ENCODE results near the gene ZIC1.

ZIC1 gene

DNA sequence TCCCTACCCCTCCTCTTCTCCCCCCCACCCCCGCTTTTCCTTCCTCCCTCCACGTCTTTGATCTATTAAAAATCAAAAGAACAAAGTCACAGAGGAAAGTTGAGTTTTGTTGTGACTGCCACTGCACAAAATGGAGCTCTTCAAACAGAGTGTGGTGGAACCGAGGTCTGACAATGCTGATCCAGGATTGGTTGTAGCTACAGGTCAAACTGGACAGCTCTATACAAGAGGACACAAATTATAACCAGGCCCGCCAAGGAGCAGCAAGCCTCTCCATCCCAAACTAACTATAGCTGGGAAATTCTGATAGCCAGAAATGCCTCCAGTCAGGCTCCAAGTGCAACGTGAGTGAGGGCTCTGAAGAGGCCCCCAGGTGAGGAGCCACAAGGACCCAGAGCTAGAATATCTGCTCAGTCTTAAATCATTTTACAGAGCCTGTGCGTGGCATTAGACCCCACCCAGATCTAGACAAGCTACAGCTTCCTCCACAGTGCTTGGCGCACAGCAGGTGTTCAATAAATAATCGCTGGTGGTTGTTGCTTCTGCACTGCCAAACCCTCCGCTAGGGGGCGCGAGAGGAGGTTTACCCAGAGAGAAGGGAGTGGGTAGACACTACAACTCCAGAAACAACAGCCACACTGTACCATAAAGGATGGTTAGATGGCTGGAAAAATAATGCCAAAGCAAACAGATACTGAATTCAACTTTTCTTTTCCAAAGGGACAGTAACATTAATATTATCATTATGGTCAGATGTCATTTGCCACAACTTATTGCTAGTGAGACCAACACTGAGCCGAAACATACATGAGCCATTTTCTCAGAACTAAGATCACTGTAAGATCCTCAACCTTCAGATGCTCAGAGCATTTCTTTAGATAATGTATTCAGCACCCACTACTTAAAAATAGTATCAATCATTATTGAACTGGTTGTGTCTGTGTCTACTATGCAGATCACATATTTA lies 47.4 kb upstream of the ZIC1 start:
- Histone ChIP-seq H4K20me1 (ENCODE audit: insufficient read depth, low read length) (no peaks in the 10 kb centered on the region), H3K79me2 (ENCODE audit: low read length) (no peaks in the 10 kb centered on the region), H3K4me2 (ENCODE audit: low read length) (peak overlapping the region; percentile 85), H2AFZ (ENCODE audit: low read depth, low read length) (peak overlapping the region; percentile 86), H3K4me1 (ENCODE audit: low read length) (peaks cover 5% of the 10 kb centered on the region), H3K27me3 (ENCODE audit: low read depth, low read length) (no peaks in the 10 kb centered on the region), H3K9ac (ENCODE audit: low read length) (peak overlapping the region; percentile 47), H3K36me3 (replicated peaks; ENCODE audit: low read depth, low read length) (no peaks in the 10 kb centered on the region), H3K27ac (ENCODE audit: low read length) (no peak overlapping the region), H3K9me3 (ENCODE audit: insufficient read depth, low read length) (no peaks in the 10 kb centered on the region), H3K4me3 (ENCODE audit: low read length) (peak overlapping the region; percentile 77)
- TF ChIP-seq, protein P1, sequence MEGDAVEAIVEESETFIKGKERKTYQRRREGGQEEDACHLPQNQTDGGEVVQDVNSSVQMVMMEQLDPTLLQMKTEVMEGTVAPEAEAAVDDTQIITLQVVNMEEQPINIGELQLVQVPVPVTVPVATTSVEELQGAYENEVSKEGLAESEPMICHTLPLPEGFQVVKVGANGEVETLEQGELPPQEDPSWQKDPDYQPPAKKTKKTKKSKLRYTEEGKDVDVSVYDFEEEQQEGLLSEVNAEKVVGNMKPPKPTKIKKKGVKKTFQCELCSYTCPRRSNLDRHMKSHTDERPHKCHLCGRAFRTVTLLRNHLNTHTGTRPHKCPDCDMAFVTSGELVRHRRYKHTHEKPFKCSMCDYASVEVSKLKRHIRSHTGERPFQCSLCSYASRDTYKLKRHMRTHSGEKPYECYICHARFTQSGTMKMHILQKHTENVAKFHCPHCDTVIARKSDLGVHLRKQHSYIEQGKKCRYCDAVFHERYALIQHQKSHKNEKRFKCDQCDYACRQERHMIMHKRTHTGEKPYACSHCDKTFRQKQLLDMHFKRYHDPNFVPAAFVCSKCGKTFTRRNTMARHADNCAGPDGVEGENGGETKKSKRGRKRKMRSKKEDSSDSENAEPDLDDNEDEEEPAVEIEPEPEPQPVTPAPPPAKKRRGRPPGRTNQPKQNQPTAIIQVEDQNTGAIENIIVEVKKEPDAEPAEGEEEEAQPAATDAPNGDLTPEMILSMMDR (IDR thresholded peaks at IDR 0.05; ENCODE audit: low read depth, low read length): peak; percentile 85
- TF ChIP-seq EZH2phosphoT487 (IDR thresholded peaks at IDR 0.05; ENCODE audit: low read depth): no peak

DNA sequence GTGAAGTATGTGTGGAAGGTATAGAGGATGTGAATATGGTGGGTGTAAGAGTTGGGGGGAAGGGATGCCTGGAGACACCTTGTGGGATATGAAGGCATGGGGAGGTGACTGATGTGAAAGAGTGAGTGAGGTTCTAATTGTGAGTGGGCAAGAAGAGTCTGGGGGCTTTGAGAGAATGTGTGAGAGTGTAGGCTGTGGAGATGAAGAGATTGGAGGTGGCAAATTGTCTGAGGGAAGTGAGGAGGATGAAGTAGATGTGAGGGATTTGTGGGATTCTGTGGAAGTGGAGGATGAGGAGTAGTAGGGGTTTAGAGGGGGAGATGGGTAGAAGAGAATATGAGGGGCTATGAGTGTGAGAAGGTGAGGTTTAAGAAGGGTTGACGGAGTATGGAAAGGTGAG lies 44.4 kb upstream of the ZIC1 start:
- TF ChIP-seq, protein P1 (IDR thresholded peaks at IDR 0.05; ENCODE audit: low read depth, low read length): no peak
- Histone ChIP-seq H3K4me3 (ENCODE audit: low read length) (no peak overlapping the region), H3K79me2 (ENCODE audit: low read length) (no peaks in the 10 kb centered on the region), H3K36me3 (replicated peaks; ENCODE audit: low read depth, low read length) (no peaks in the 10 kb centered on the region), H2AFZ (ENCODE audit: low read depth, low read length) (no peak overlapping the region), H3K9ac (ENCODE audit: low read length) (no peak overlapping the region), H4K20me1 (ENCODE audit: insufficient read depth, low read length) (no peaks in the 10 kb centered on the region), H3K27ac (ENCODE audit: low read length) (no peak overlapping the region), H3K27me3 (ENCODE audit: low read depth, low read length) (no peaks in the 10 kb centered on the region), H3K4me2 (ENCODE audit: low read length) (no peak overlapping the region), H3K9me3 (ENCODE audit: insufficient read depth, low read length) (no peaks in the 10 kb centered on the region), H3K4me1 (ENCODE audit: low read length) (peaks cover 5% of the 10 kb centered on the region)

DNA sequence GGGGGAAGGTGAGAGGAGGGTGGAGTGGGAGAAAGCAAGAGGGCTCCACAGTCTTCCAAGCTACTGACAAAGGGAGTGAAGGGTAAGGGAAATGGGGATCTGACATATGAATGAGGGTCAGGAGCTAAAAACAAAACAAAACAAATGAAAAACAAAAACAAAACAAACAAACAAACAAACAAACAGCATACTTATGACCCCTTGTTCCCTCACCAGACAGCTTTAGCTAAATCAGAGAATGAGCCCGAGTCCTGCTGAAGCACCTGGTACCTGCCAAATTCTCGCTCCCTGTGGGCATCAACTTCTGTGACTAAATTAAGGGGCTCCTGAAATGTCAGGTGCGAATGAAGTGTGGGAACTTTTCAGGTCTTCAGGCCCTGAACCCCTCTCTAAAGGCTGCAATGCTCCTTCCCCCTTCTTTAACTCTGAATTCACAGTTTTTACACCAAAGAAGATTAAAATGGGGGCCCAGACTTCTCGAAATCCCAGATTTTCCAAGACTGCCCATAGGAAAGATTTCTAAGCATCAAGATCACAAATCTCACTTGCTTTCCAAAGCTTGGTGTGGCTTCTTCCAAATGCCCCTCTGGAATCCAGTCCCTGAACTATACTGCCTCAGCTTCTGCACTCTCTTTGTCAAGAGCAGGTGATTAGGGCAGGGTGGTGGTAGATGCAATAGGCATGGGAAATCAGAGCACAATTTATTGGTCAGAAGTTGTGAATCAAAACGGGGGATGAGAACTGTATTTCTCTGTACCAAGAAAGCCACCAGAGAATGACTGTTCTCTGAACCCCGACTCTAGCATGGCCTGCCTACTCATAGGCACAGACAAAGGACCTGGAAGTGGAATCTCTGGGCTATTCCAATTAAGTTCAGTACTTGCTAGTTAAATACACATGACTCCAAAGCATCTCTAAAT lies 43.7 kb upstream of the ZIC1 start:
- Histone ChIP-seq H3K27me3 (ENCODE audit: low read depth, low read length) (no peaks in the 10 kb centered on the region), H3K9ac (ENCODE audit: low read length) (no peak overlapping the region), H3K4me2 (ENCODE audit: low read length) (no peak overlapping the region), H3K36me3 (replicated peaks; ENCODE audit: low read depth, low read length) (no peaks in the 10 kb centered on the region), H3K9me3 (ENCODE audit: insufficient read depth, low read length) (no peaks in the 10 kb centered on the region), H3K4me1 (ENCODE audit: low read length) (peaks cover 5% of the 10 kb centered on the region), H4K20me1 (ENCODE audit: insufficient read depth, low read length) (no peaks in the 10 kb centered on the region), H3K4me3 (ENCODE audit: low read length) (no peak overlapping the region), H3K27ac (ENCODE audit: low read length) (no peak overlapping the region), H2AFZ (ENCODE audit: low read depth, low read length) (no peak overlapping the region), H3K79me2 (ENCODE audit: low read length) (no peaks in the 10 kb centered on the region)
- TF ChIP-seq EZH2phosphoT487 (IDR thresholded peaks at IDR 0.05; ENCODE audit: low read depth): no peak
- TF ChIP-seq, protein P1 (IDR thresholded peaks at IDR 0.05; ENCODE audit: low read depth, low read length): no peak

DNA sequence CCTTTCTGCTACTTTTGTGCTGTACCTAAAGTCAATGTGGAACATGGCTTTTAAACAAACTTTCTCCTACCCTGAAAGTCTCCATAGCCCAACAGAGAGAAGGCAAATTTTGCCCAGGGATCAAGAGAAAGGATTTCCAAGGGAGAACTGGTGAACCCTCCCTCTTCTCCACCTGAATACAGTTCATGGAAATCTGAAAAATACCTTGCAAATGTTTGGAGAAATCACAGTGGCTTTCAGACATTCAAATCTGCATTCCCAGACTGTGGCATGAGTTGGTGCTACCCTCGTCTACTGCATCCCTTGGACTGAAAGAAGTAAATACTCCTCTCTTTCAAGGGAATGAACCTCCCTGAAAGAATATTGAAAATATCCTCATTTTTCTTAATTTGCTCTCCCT lies 41.5 kb upstream of the ZIC1 start:
- H3K27me3 ChIP-seq (ENCODE audit: low read depth, low read length): no peaks in the 10 kb centered on the region
- no peaks in the 10 kb centered on the region for H3K79me2 ChIP-seq (ENCODE audit: low read length)
- no peak overlapping the region for H3K27ac ChIP-seq (ENCODE audit: low read length)
- H3K9ac ChIP-seq (ENCODE audit: low read length): no peak overlapping the region
- TF ChIP-seq EZH2phosphoT487 (IDR thresholded peaks at IDR 0.05; ENCODE audit: low read depth): no peak
- no peak overlapping the region for H2AFZ ChIP-seq (ENCODE audit: low read depth, low read length)
- H3K36me3 ChIP-seq (replicated peaks; ENCODE audit: low read depth, low read length): no peaks in the 10 kb centered on the region
- no peaks in the 10 kb centered on the region for H4K20me1 ChIP-seq (ENCODE audit: insufficient read depth, low read length)
- H3K9me3 ChIP-seq (ENCODE audit: insufficient read depth, low read length): no peaks in the 10 kb centered on the region
- no peak overlapping the region for H3K4me3 ChIP-seq (ENCODE audit: low read length)
- H3K4me2 ChIP-seq (ENCODE audit: low read length): no peak overlapping the region
- H3K4me1 ChIP-seq (ENCODE audit: low read length): no peaks in the 10 kb centered on the region

Data from OCI-LY3 (cell line).